Parathyroid adenoma (tissue), 2 donors: Measurements from ENCODE around the gene TNRC6C.

ENCODE experiments used
- H2AFZ ChIP-seq: fragments of 300-600 bp; sonication (generic); one replicate; pipeline ENCODE4 v1.7.0; 2017; ENCODE audit warnings: antibody characterized with exemption, mild to moderate bottlenecking
- H3K27ac ChIP-seq: fragments of 300-600 bp; sonication (generic); one replicate; pipeline ENCODE4 v1.7.0; 2017
- H3K27me3 ChIP-seq: fragments of 300-600 bp; sonication (generic); one replicate; pipeline ENCODE4 v1.7.0; 2017; ENCODE audit warnings: low read length; ENCODE audit not compliant: control insufficient read depth, insufficient read depth
- H3K36me3 ChIP-seq: fragments of 300-600 bp; sonication (generic); one replicate; pipeline ENCODE4 v1.7.0; 2017; ENCODE audit warnings: low read length; ENCODE audit not compliant: control insufficient read depth, insufficient read depth
- H3K4me1 ChIP-seq: fragments of 300-600 bp; sonication (generic); one replicate; pipeline ENCODE4 v1.7.0; 2017; ENCODE audit warnings: control low read depth
- H3K4me2 ChIP-seq: fragments of 300-600 bp; sonication (generic); one replicate; pipeline ENCODE4 v1.7.0; 2017; ENCODE audit warnings: low read length
- H3K4me3 ChIP-seq: fragments of 300-600 bp; sonication (generic); one replicate; pipeline ENCODE4 v1.7.0; 2017; ENCODE audit warnings: low read depth, low read length
- H3K79me2 ChIP-seq: fragments of 300-600 bp; sonication (generic); one replicate; pipeline ENCODE4 v1.7.0; 2017; ENCODE audit warnings: control low read depth
- H3K9ac ChIP-seq: fragments of 300-600 bp; sonication (generic); one replicate; pipeline ENCODE4 v1.7.0; 2017; ENCODE audit warnings: mild to moderate bottlenecking
- H3K9me3 ChIP-seq: fragments of 300-600 bp; sonication (generic); one replicate; pipeline ENCODE4 v1.7.0; 2017; ENCODE audit warnings: low read length; ENCODE audit not compliant: control insufficient read depth
- CTCF ChIP-seq: fragments of 300-600 bp; sonication (generic); IDR thresholded peaks from one replicate; pipeline ENCODE4 v1.7.0; 2017; ENCODE audit warnings: antibody characterized with exemption, mild to moderate bottlenecking
- donor health status: primary hyperparathyroidism.

Gene TNRC6C

GRCh38 chr17:78022425-78022824 is 63.9 kb downstream of the TNRC6C start:
- Histone ChIP-seq H3K4me1 (no peaks in the 10 kb centered on the region), H3K36me3 (no peaks in the 10 kb centered on the region)
- TF ChIP-seq CTCF, result no peak

GRCh38 chr17:78023042-78023441 is 64.5 kb downstream of the TNRC6C start:
- Histone ChIP-seq H3K4me2 (no peak overlapping the region), H3K27me3 (no peaks in the 10 kb centered on the region), H3K9me3 (no peaks in the 10 kb centered on the region), H3K79me2 (peaks cover 5% of the 10 kb centered on the region), H3K4me1 (no peaks in the 10 kb centered on the region), H3K27ac (no peak overlapping the region), H3K9ac (no peak overlapping the region), H3K4me3 (no peak overlapping the region), H2AFZ (no peak overlapping the region), H3K36me3 (no peaks in the 10 kb centered on the region)
- TF ChIP-seq CTCF, result no peak

More at GRCh38 chr17:78022425-78022824, 63.9 kb downstream of the TNRC6C start:
- no peak overlapping the region for H3K4me2 ChIP-seq
- H3K4me3 ChIP-seq, result no peak overlapping the region
- H3K9me3 ChIP-seq, result no peaks in the 10 kb centered on the region
- H3K9ac ChIP-seq, result no peak overlapping the region
- no peak overlapping the region for H3K27ac ChIP-seq
- H3K27me3 ChIP-seq, result no peaks in the 10 kb centered on the region
- no peak overlapping the region for H2AFZ ChIP-seq
- peaks cover 5% of the 10 kb centered on the region for H3K79me2 ChIP-seq

GRCh38 chr17:78026381-78026780 is 67.9 kb downstream of the TNRC6C start:
- Histone ChIP-seq H3K27me3 (no peaks in the 10 kb centered on the region), H3K9me3 (no peaks in the 10 kb centered on the region), H3K27ac (no peak overlapping the region), H3K4me3 (no peak overlapping the region), H3K9ac (no peak overlapping the region), H3K79me2 (peaks cover 5% of the 10 kb centered on the region), H3K4me1 (no peaks in the 10 kb centered on the region), H3K36me3 (no peaks in the 10 kb centered on the region), H3K4me2 (no peak overlapping the region), H2AFZ (no peak overlapping the region)
- no peak for TF ChIP-seq CTCF

GRCh38 chr17:78027121-78027520 is 68.6 kb downstream of the TNRC6C start:
- no peaks in the 10 kb centered on the region for H3K27me3 ChIP-seq
- H2AFZ ChIP-seq, result no peak overlapping the region
- no peak overlapping the region for H3K4me3 ChIP-seq
- H3K79me2 ChIP-seq, result peaks cover 5% of the 10 kb centered on the region
- H3K36me3 ChIP-seq, result no peaks in the 10 kb centered on the region
- H3K4me2 ChIP-seq, result no peak overlapping the region
- no peaks in the 10 kb centered on the region for H3K9me3 ChIP-seq
- no peak overlapping the region for H3K27ac ChIP-seq
- no peaks in the 10 kb centered on the region for H3K4me1 ChIP-seq
- no peak overlapping the region for H3K9ac ChIP-seq
- no peak for TF ChIP-seq CTCF

- no peak overlapping the region for H3K9ac ChIP-seq
- no peak overlapping the region for H2AFZ ChIP-seq
- no peaks in the 10 kb centered on the region for H3K36me3 ChIP-seq
- peaks cover 4% of the 10 kb centered on the region for H3K79me2 ChIP-seq
- H3K4me3 ChIP-seq, result no peak overlapping the region
- TF ChIP-seq CTCF, result no peak
- no peaks in the 10 kb centered on the region for H3K9me3 ChIP-seq
- no peaks in the 10 kb centered on the region for H3K27me3 ChIP-seq
- no peak overlapping the region for H3K27ac ChIP-seq
- no peak overlapping the region for H3K4me2 ChIP-seq
- no peaks in the 10 kb centered on the region for H3K4me1 ChIP-seq
Measured at GRCh38 chr17:78029697-78030096, 71.2 kb downstream of the TNRC6C start.
